Measurements from ENCODE around the gene ARHGEF25. TPM values are rescaled to one million over a fixed set of nuclear protein-coding genes. Genes with fewer than 3 reads are reported as not detected.

ARHGEF25 gene
- total and polyA plus RNA-seq, 11 donors, result 5.5 to 20.3 (median 10.1) TPM

GRCh38 chr12:57605811-57606311, 5.4 kb upstream of the ARHGEF25 start:
- DNase-seq, result no peak
- TF ChIP-seq CTCF (IDR thresholded peaks at IDR 0.05) (no peak), POLR2A (IDR thresholded peaks at IDR 0.05) (no peak)
- intact Hi-C loops (cut with DNase I), result no loop called here
- ATAC-seq, result no peak
- Histone ChIP-seq H3K4me1 (peaks cover 0 to 57% (median 25%) of the 10 kb centered on the region in 12 donors), H3K36me3 (peaks cover 0 to 40% (median 21%) of the 10 kb centered on the region in 9 donors), H3K27me3 (peaks cover 0 to 5% (median 0%) of the 10 kb centered on the region in 9 donors), H3K27ac (peak overlapping the region in 10 of 12 donors; percentile 84 to 98 (median 91)), H3K4me3 (peak overlapping the region in 8 of 12 donors; percentile 67 to 96 (median 77)), H3K9me3 (no peaks in the 10 kb centered on the region)
- 68 to 85% (median 76%) methylated on average over 4 of the region's 4 CpGs for WGBS, 4 donors

- peaks cover 0 to 34% (median 17%) of the 10 kb centered on the region in 9 donors for H3K36me3 ChIP-seq
- TF ChIP-seq POLR2A (IDR thresholded peaks at IDR 0.05), result no peak
- no peak for TF ChIP-seq CTCF (IDR thresholded peaks at IDR 0.05)
- H3K27ac ChIP-seq, result peak overlapping the region in 7 of 12 donors; percentile 14 to 98 (median 91)
- DNase-seq (no peak), ATAC-seq (no peak)
- no peaks in the 10 kb centered on the region for H3K9me3 ChIP-seq
- peaks cover 0 to 11% (median 0%) of the 10 kb centered on the region in 9 donors for H3K27me3 ChIP-seq
- H3K4me3 ChIP-seq, result peak overlapping the region in 6 of 12 donors; percentile 67 to 96 (median 80)
- 61 to 85% (median 78%) methylated on average over 2 of the region's 2 CpGs for WGBS, 4 donors
- peaks cover 0 to 63% (median 29%) of the 10 kb centered on the region in 12 donors for H3K4me1 ChIP-seq
- intact Hi-C loops (cut with DNase I), result no loop called here
Measured at GRCh38 chr12:57606399-57606798, 4.8 kb upstream of the ARHGEF25 start.

- WGBS, 4 donors, result 86 to 93% (median 89%) methylated on average over 11 of the region's 11 CpGs
Measured at GRCh38 chr12:57606821-57607220, 4.4 kb upstream of the ARHGEF25 start.

More at GRCh38 chr12:57606821-57607220, 4.4 kb upstream of the ARHGEF25 start:
- DNase-seq, result no peak
- no peaks in the 10 kb centered on the region for H3K9me3 ChIP-seq
- peaks cover 0 to 30% (median 13%) of the 10 kb centered on the region in 9 donors for H3K36me3 ChIP-seq
- H3K27me3 ChIP-seq, result peaks cover 0 to 13% (median 0%) of the 10 kb centered on the region in 9 donors
- intact Hi-C loops (cut with DNase I), result no loop called here
- peaks cover 0 to 67% (median 32%) of the 10 kb centered on the region in 12 donors for H3K4me1 ChIP-seq
- no peak for TF ChIP-seq CTCF (IDR thresholded peaks at IDR 0.05)
- TF ChIP-seq POLR2A (IDR thresholded peaks at IDR 0.05), result no peak
- peak overlapping the region in 6 of 12 donors; percentile 13 to 90 (median 37) for H3K27ac ChIP-seq
- peak overlapping the region in 2 of 12 donors; percentile 11 to 15 for H3K4me3 ChIP-seq
- ATAC-seq, result no peak
